ENCODE measurements around the gene PRSS38.

GRCh38 chr1:227777646-227778045 is 37.8 kb upstream of the PRSS38 start:
- TF ChIP-seq POLR2A (IDR thresholded peaks at IDR 0.05; ENCODE audit: low read depth, low read length) = no peak
- no peak for TF ChIP-seq EZH2 (IDR thresholded peaks at IDR 0.05; ENCODE audit: borderline replicate concordance, low read depth, low read length, severe bottlenecking)
